Keratinocyte (primary cell): ENCODE results near the gene ZCCHC24. TPM values are rescaled to one million over a fixed set of nuclear protein-coding genes. Genes with fewer than 3 reads are reported as not detected.

ENCODE experiments used
- DNase-seq: peaks from one replicate; pipeline ENCODE4 v3.0.0-alpha.2; 2011; ENCODE audit warnings: low read depth, missing footprints, low spot score
- FAIRE-seq: peaks from 2 replicates; lab custom pipeline; 2011; peaks lifted over from hg19 to GRCh38; lab: Jason Lieb, UNC
- H2AFZ ChIP-seq: 2 replicates; pipeline ENCODE4 v1.6.0; 2012; ENCODE audit warnings: low read length, control low read depth, inconsistent platforms; ENCODE audit not compliant: control insufficient read depth
- H3K27ac ChIP-seq: 2 replicates; pipeline ENCODE4 v1.5.1; 2011; ENCODE audit warnings: low read length; ENCODE audit not compliant: control insufficient read depth, insufficient read depth
- H3K27me3 ChIP-seq: 3 replicates; pipeline ENCODE4 v1.6.0; 2011; ENCODE audit warnings: low read length; ENCODE audit not compliant: control insufficient read depth, insufficient read depth; ENCODE audit errors: extremely low read depth
- H3K36me3 ChIP-seq, 2 experiments: 2 replicates in 1 of 2; 3 replicates in 1 of 2; pipeline ENCODE4 v1.5.1; 2011; ENCODE audit warnings: low read length in 2 of 2, mild to moderate bottlenecking in 1 of 2; ENCODE audit not compliant: control insufficient read depth in 2 of 2, insufficient read depth in 2 of 2; ENCODE audit errors: extremely low read depth in 1 of 2
- H3K4me1 ChIP-seq: 3 replicates; pipeline ENCODE4 v1.5.1; 2011; ENCODE audit warnings: low read length; ENCODE audit not compliant: control insufficient read depth, insufficient read depth; ENCODE audit errors: extremely low read depth
- H3K4me2 ChIP-seq: 3 replicates; pipeline ENCODE4 v1.6.0; 2011; ENCODE audit warnings: low read depth, low read length; ENCODE audit not compliant: control insufficient read depth, insufficient read depth; ENCODE audit errors: extremely low read depth
- H3K4me3 ChIP-seq, 3 experiments: fragments of 200-600 bp in 1 of 3; sonication (generic) in 1 of 3; 2 replicates in 2 of 3; 3 replicates in 1 of 3; pipeline ENCODE4 v1.5.1; 2011 to 2016; ENCODE audit warnings: low read length in 3 of 3, mild to moderate bottlenecking in 3 of 3, control low read depth in 2 of 3, inconsistent platforms in 1 of 3, low read depth in 1 of 3, mixed read lengths in 1 of 3, mixed run types in 1 of 3, moderate library complexity in 1 of 3; ENCODE audit not compliant: control insufficient read depth in 2 of 3, insufficient read depth in 2 of 3; ENCODE audit errors: extremely low read depth in 1 of 3
- H3K79me2 ChIP-seq: 2 replicates; pipeline ENCODE4 v1.6.0; 2012; ENCODE audit warnings: low read length; ENCODE audit not compliant: control insufficient read depth, insufficient read depth
- H3K9ac ChIP-seq: 3 replicates; pipeline ENCODE4 v1.6.0; 2011; ENCODE audit warnings: low read length; ENCODE audit not compliant: control insufficient read depth, insufficient read depth; ENCODE audit errors: extremely low read depth
- H3K9me1 ChIP-seq: 3 replicates; pipeline ENCODE4 v1.6.0; 2011; ENCODE audit warnings: low read length; ENCODE audit not compliant: control insufficient read depth, insufficient read depth; ENCODE audit errors: extremely low read depth
- H3K9me3 ChIP-seq: 2 replicates; pipeline ENCODE4 v1.5.1; 2012; ENCODE audit warnings: low read depth, low read length; ENCODE audit not compliant: control insufficient read depth
- H4K20me1 ChIP-seq: 3 replicates; pipeline ENCODE4 v1.6.0; 2011; ENCODE audit warnings: low read length; ENCODE audit not compliant: control insufficient read depth, insufficient read depth; ENCODE audit errors: extremely low read depth
- EZH2 ChIP-seq: IDR thresholded peaks from one replicate; pipeline ENCODE4 v1.6.1; 2012; ENCODE audit warnings: inconsistent platforms, mild to moderate bottlenecking, low read length, moderate library complexity
- dilution Hi-C: fragments of 300-500 bp; cut with MboI; formaldehyde crosslinking; loops from one replicate; pipeline ENCODE4 v1.7.0; 2020; ENCODE audit warnings: low sequenced_read_pairs; ENCODE audit not compliant: extremely low pct_ligation_motif_present
- polyA plus RNA-seq, 5 experiments: library from polyadenylated mRNA; depleted of rRNA in 3 of 5; stranded (reverse) in 3 of 5; stranded (forward) in 1 of 5; unstranded in 1 of 5; fragments of >200 nt; gene quantifications; 1 replicate in 1 of 5; 2 replicates in 3 of 5; 3 replicates in 1 of 5; pipeline versions ENCODE4 v1.2.1 to v1.2.3, GENCODE V29; 2011 to 2012; ENCODE audit warnings: missing spikeins in 2 of 5, low read depth in 1 of 5, low replicate concordance in 1 of 5
- TF ChIP-seq, protein P1 (sequence below), 3 experiments: IDR thresholded peaks in 1 of 3; conservative IDR thresholded peaks in 1 of 3; optimal IDR thresholded peaks in 1 of 3; 2 replicates in 2 of 3; 3 replicates in 1 of 3; pipeline versions ENCODE3 to v1.5.1; 2011; ENCODE audit warnings: low read length in 3 of 3, mild to moderate bottlenecking in 3 of 3, moderate library complexity in 2 of 3, control low read depth in 1 of 3, inconsistent platforms in 1 of 3; ENCODE audit not compliant: insufficient read depth in 2 of 3; ENCODE audit errors: extremely low read depth in 1 of 3

The ZCCHC24 gene
- polyA plus RNA-seq, 1 donor (not counting 4 experiments of a cell fraction or from before 2014, with no cell fraction given), result 0.96 TPM

DNA sequence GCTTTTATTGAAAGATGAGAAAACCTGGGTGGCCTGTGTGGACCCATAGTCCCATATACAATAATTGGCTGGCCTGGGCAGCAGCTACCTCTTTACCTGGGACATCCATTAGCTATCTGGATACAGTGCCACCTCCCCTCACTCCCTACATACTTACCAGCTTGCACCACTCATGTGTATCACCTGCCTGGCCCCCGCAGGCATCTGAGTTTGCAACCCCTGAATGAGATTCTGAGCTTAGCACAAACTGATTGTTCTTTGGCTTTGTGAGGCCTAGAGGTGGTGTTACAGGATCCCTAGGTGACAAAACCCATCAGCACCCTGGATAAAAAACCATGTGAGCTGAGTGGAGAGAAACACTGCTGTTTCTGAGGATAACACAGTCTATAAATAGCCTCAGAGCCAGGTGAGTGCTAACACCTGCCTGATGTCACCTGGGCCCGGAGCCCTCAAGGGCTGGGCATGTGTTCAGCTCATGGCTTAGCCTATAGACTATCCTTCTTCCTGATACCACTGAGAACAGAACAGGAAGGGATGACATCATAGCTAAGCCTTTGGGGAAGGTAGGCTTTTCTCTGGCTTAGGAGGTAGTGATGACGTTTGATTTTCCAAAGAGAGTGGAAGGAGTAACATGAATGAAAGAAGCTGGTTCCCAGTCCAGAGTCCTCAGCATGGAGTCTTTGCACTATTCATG lies 100.8 kb downstream of the ZCCHC24 start:
- dilution Hi-C loops, result no loop called here
- peaks cover 8 to 13% of the 10 kb centered on the region in 2 experiments for H3K36me3 ChIP-seq
- TF ChIP-seq, protein P1, sequence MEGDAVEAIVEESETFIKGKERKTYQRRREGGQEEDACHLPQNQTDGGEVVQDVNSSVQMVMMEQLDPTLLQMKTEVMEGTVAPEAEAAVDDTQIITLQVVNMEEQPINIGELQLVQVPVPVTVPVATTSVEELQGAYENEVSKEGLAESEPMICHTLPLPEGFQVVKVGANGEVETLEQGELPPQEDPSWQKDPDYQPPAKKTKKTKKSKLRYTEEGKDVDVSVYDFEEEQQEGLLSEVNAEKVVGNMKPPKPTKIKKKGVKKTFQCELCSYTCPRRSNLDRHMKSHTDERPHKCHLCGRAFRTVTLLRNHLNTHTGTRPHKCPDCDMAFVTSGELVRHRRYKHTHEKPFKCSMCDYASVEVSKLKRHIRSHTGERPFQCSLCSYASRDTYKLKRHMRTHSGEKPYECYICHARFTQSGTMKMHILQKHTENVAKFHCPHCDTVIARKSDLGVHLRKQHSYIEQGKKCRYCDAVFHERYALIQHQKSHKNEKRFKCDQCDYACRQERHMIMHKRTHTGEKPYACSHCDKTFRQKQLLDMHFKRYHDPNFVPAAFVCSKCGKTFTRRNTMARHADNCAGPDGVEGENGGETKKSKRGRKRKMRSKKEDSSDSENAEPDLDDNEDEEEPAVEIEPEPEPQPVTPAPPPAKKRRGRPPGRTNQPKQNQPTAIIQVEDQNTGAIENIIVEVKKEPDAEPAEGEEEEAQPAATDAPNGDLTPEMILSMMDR (optimal IDR thresholded peaks at IDR 0.05 in 1 of 3, IDR thresholded peaks at IDR 0.05 in 1 of 3, conservative IDR thresholded peaks at IDR 0.05 in 1 of 3; ENCODE audit: extremely low read depth in 1 of 3, insufficient read depth in 2 of 3, low read length in 3 of 3), result no peak
- no peak for TF ChIP-seq EZH2
- H3K4me2 ChIP-seq, result no peak overlapping the region
- no peaks in the 10 kb centered on the region for H3K27me3 ChIP-seq
- no peak overlapping the region for H3K4me3 ChIP-seq
- no peaks in the 10 kb centered on the region for H3K9me3 ChIP-seq
- FAIRE-seq (no peak), DNase-seq (no peak)
- H3K27ac ChIP-seq, result no peak overlapping the region
- no peak overlapping the region for H3K9ac ChIP-seq
- H3K4me1 ChIP-seq, result peaks cover 24% of the 10 kb centered on the region
- peaks cover 23% of the 10 kb centered on the region for H3K79me2 ChIP-seq
- peaks cover 2% of the 10 kb centered on the region for H3K9me1 ChIP-seq
- peaks cover 11% of the 10 kb centered on the region for H4K20me1 ChIP-seq
- H2AFZ ChIP-seq, result no peak overlapping the region

DNA sequence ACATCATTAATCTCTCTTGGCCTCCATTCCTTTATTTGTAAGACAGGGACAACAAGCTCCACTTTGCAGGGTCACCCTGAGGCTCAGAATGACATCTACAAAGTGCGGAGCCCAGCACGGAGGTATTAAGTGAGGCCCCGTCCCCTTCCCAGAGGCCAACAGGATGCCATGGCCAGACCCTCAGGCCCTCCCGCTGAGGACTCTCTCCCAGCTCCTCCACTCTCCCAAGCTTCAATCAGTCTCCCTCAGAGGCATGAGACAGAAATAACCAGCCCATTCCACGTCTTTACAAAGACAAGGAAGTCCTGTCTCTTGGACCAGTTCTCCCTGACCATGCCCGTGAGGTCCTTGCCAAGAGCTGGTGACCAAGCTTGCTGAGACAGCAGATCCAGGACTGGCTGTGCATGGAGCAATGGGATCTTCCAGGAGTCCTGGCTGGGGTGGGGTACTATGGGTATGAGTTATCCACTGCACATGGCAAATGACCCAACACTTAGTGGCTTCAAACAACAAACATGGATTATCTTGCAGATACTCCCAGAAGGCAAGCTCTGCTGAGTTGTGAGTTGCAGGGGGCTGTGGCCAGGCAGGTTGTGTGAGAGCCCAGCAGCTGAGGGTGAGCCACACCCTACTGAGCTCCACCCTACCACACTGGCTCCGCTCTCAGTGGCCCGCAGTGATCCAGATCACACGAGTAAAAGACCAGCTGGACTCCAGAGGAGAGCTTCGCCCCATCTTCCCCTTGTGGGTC lies 102.4 kb downstream of the ZCCHC24 start:
- H3K79me2 ChIP-seq, result peaks cover 7% of the 10 kb centered on the region
- H3K4me1 ChIP-seq, result peaks cover 9% of the 10 kb centered on the region
- H3K9me3 ChIP-seq, result no peaks in the 10 kb centered on the region
- H3K27me3 ChIP-seq, result no peaks in the 10 kb centered on the region
- TF ChIP-seq, protein P1 (optimal IDR thresholded peaks at IDR 0.05 in 1 of 3, IDR thresholded peaks at IDR 0.05 in 1 of 3, conservative IDR thresholded peaks at IDR 0.05 in 1 of 3; ENCODE audit: extremely low read depth in 1 of 3, insufficient read depth in 2 of 3, low read length in 3 of 3), result no peak
- TF ChIP-seq EZH2, result no peak
- H2AFZ ChIP-seq, result no peak overlapping the region
- DNase-seq (no peak), FAIRE-seq (no peak)
- H3K4me2 ChIP-seq, result no peak overlapping the region
- H3K9me1 ChIP-seq, result no peaks in the 10 kb centered on the region
- no peak overlapping the region for H3K27ac ChIP-seq
- dilution Hi-C loops, result no loop called here
- H4K20me1 ChIP-seq, result no peaks in the 10 kb centered on the region
- no peak overlapping the region for H3K4me3 ChIP-seq
- no peak overlapping the region for H3K9ac ChIP-seq
- H3K36me3 ChIP-seq, result no peaks in the 10 kb centered on the region
